WTC11 (cell line): ENCODE measurements around the gene CASP2. TPM values are rescaled to one million over a fixed set of nuclear protein-coding genes. Genes with fewer than 3 reads are reported as not detected.

Experiments
- ATF3 ChIP-seq: sonication (generic); formaldehyde crosslinking; conservative IDR thresholded peaks from 2 replicates; pipeline ENCODE4 v1.8.1; 2022; ENCODE audit warnings: mild to moderate bottlenecking, missing genetic modification reagents
- CDX4 ChIP-seq: fragments of 250-450 bp; sonication (Bioruptor Pico); IDR thresholded peaks from 2 replicates; pipeline ENCODE4 v1.9.0; 2021; ENCODE audit warnings: moderate library complexity, mild to moderate bottlenecking, inconsistent platforms, borderline replicate concordance
- ELF4 ChIP-seq: sonication (generic); formaldehyde crosslinking; IDR thresholded peaks from 2 replicates; pipeline ENCODE4 v1.8.1; 2022; ENCODE audit warnings: low read depth, mild to moderate bottlenecking, moderate library complexity, missing genetic modification reagents
- ETV6 ChIP-seq: sonication (generic); formaldehyde crosslinking; IDR thresholded peaks from 2 replicates; pipeline ENCODE4 v1.8.1; 2022; ENCODE audit warnings: mild to moderate bottlenecking, missing genetic modification reagents
- FOXK1 ChIP-seq: sonication (generic); formaldehyde crosslinking; IDR thresholded peaks from 2 replicates; pipeline ENCODE4 v1.8.0; 2022; ENCODE audit warnings: mild to moderate bottlenecking, moderate library complexity, missing genetic modification reagents
- FOXP1 ChIP-seq: sonication (generic); formaldehyde crosslinking; IDR thresholded peaks from 2 replicates; pipeline ENCODE4 v1.8.0; 2022; ENCODE audit warnings: missing genetic modification reagents, mild to moderate bottlenecking, moderate library complexity, borderline replicate concordance
- IRF2 ChIP-seq: sonication (generic); formaldehyde crosslinking; IDR thresholded peaks from 2 replicates; pipeline ENCODE4 v1.8.0; 2022; ENCODE audit warnings: low read depth, missing genetic modification reagents, borderline replicate concordance
- JUN ChIP-seq: sonication (generic); formaldehyde crosslinking; IDR thresholded peaks from 2 replicates; pipeline ENCODE4 v1.8.0; 2023; ENCODE audit warnings: mild to moderate bottlenecking, missing genetic modification reagents
- MLX ChIP-seq: sonication (generic); formaldehyde crosslinking; IDR thresholded peaks from 2 replicates; pipeline ENCODE4 v1.8.1; 2023; ENCODE audit warnings: mild to moderate bottlenecking, missing genetic modification reagents, moderate library complexity
- MXD4 ChIP-seq: fragments of 250-450 bp; sonication (Bioruptor Pico); IDR thresholded peaks from 2 replicates; pipeline ENCODE4 v1.8.0; 2021; ENCODE audit warnings: mild to moderate bottlenecking, moderate library complexity, borderline replicate concordance
- NFYB ChIP-seq: sonication (generic); formaldehyde crosslinking; conservative IDR thresholded peaks from 2 replicates; pipeline ENCODE4 v1.8.0; 2022; ENCODE audit warnings: low read depth, missing genetic modification reagents
- SMAD3 ChIP-seq: sonication (generic); formaldehyde crosslinking; IDR thresholded peaks from 2 replicates; pipeline ENCODE4 v1.8.0; 2022; ENCODE audit warnings: missing genetic modification reagents, mild to moderate bottlenecking, borderline replicate concordance
- TCF7 ChIP-seq: sonication (generic); formaldehyde crosslinking; IDR thresholded peaks from 2 replicates; pipeline ENCODE4 v1.8.0; 2022; ENCODE audit warnings: mild to moderate bottlenecking, low read depth, missing genetic modification reagents, moderate library complexity
- ZNF232 ChIP-seq: sonication (generic); formaldehyde crosslinking; IDR thresholded peaks from 2 replicates; pipeline ENCODE4 v1.8.0; 2022; ENCODE audit warnings: mild to moderate bottlenecking, missing genetic modification reagents
- ZNF263 ChIP-seq: sonication (generic); formaldehyde crosslinking; IDR thresholded peaks from 2 replicates; pipeline ENCODE4 v1.8.1; 2022; ENCODE audit warnings: low read depth, mild to moderate bottlenecking, moderate library complexity, missing genetic modification reagents
- total RNA-seq: library from RNA; stranded (reverse); gene quantifications from 3 replicates; pipeline ENCODE4 v1.2.3, GENCODE V29; 2021
- TF ChIP-seq, protein P1 (sequence below): sonication (generic); formaldehyde crosslinking; IDR thresholded peaks from 2 replicates; pipeline ENCODE4 v1.8.0; 2022; ENCODE audit warnings: missing genetic modification reagents
- TF ChIP-seq, protein P2 (sequence below): sonication (generic); formaldehyde crosslinking; IDR thresholded peaks from 2 replicates; pipeline ENCODE4 v1.8.0; 2023; ENCODE audit warnings: missing genetic modification reagents
- TF ChIP-seq, protein P3 (sequence below): sonication (generic); formaldehyde crosslinking; IDR thresholded peaks from 2 replicates; pipeline ENCODE4 v1.8.0; 2023; ENCODE audit warnings: mild to moderate bottlenecking, missing genetic modification reagents

Gene CASP2
- total RNA-seq, 1 experiment from 2014 or later = 35.4 TPM

- TF ChIP-seq ETV6 (CRISPR knock-in tag) (peak; percentile 88), ZNF263 (no peak), ATF3 (CRISPR knock-in tag) (no peak), FOXK1 (CRISPR knock-in tag) (peak; percentile 66), TCF7 (no peak), MXD4 (CRISPR knock-in tag) (no peak), NFYB (peak; percentile 80), ELF4 (CRISPR knock-in tag) (0 out of 2 replicates have a peak, but pooled peaks have one; percentile 36), CDX4 (no peak), FOXP1 (CRISPR knock-in tag) (peak; percentile 45), MLX (CRISPR knock-in tag) (no peak), SMAD3 (CRISPR knock-in tag) (0 out of 2 replicates have a peak, but pooled peaks have one; percentile 47), IRF2 (CRISPR knock-in tag) (no peak), JUN (CRISPR knock-in tag) (peak; percentile 64; the same call in 1 of the 2 replicates), ZNF232 (CRISPR knock-in tag) (peak; percentile 92)
- TF ChIP-seq, protein P1, sequence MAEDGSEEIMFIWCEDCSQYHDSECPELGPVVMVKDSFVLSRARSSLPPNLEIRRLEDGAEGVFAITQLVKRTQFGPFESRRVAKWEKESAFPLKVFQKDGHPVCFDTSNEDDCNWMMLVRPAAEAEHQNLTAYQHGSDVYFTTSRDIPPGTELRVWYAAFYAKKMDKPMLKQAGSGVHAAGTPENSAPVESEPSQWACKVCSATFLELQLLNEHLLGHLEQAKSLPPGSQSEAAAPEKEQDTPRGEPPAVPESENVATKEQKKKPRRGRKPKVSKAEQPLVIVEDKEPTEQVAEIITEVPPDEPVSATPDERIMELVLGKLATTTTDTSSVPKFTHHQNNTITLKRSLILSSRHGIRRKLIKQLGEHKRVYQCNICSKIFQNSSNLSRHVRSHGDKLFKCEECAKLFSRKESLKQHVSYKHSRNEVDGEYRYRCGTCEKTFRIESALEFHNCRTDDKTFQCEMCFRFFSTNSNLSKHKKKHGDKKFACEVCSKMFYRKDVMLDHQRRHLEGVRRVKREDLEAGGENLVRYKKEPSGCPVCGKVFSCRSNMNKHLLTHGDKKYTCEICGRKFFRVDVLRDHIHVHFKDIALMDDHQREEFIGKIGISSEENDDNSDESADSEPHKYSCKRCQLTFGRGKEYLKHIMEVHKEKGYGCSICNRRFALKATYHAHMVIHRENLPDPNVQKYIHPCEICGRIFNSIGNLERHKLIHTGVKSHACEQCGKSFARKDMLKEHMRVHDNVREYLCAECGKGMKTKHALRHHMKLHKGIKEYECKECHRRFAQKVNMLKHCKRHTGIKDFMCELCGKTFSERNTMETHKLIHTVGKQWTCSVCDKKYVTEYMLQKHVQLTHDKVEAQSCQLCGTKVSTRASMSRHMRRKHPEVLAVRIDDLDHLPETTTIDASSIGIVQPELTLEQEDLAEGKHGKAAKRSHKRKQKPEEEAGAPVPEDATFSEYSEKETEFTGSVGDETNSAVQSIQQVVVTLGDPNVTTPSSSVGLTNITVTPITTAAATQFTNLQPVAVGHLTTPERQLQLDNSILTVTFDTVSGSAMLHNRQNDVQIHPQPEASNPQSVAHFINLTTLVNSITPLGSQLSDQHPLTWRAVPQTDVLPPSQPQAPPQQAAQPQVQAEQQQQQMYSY (CRISPR knock-in tag) = peak; percentile 41; the same call in 1 of the 2 replicates
- TF ChIP-seq, protein P2, sequence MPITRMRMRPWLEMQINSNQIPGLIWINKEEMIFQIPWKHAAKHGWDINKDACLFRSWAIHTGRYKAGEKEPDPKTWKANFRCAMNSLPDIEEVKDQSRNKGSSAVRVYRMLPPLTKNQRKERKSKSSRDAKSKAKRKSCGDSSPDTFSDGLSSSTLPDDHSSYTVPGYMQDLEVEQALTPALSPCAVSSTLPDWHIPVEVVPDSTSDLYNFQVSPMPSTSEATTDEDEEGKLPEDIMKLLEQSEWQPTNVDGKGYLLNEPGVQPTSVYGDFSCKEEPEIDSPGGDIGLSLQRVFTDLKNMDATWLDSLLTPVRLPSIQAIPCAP (CRISPR knock-in tag) = peak; percentile 65; the same call in 1 of the 2 replicates
- TF ChIP-seq, protein P3, sequence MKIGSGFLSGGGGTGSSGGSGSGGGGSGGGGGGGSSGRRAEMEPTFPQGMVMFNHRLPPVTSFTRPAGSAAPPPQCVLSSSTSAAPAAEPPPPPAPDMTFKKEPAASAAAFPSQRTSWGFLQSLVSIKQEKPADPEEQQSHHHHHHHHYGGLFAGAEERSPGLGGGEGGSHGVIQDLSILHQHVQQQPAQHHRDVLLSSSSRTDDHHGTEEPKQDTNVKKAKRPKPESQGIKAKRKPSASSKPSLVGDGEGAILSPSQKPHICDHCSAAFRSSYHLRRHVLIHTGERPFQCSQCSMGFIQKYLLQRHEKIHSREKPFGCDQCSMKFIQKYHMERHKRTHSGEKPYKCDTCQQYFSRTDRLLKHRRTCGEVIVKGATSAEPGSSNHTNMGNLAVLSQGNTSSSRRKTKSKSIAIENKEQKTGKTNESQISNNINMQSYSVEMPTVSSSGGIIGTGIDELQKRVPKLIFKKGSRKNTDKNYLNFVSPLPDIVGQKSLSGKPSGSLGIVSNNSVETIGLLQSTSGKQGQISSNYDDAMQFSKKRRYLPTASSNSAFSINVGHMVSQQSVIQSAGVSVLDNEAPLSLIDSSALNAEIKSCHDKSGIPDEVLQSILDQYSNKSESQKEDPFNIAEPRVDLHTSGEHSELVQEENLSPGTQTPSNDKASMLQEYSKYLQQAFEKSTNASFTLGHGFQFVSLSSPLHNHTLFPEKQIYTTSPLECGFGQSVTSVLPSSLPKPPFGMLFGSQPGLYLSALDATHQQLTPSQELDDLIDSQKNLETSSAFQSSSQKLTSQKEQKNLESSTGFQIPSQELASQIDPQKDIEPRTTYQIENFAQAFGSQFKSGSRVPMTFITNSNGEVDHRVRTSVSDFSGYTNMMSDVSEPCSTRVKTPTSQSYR (CRISPR knock-in tag) = peak; percentile 93
Observed at GRCh38 chr7:143287935-143288826, at the start of gene CASP2 (continued).
